Ascending aorta (tissue), 2 donors: ENCODE data around the gene ATP8A1. TPM values are rescaled to one million over a fixed set of nuclear protein-coding genes. Genes with fewer than 3 reads are reported as not detected.
"Not testable (repeated sequence)": the region's sequence is repeated elsewhere in the genome, so short reads cannot be mapped to it uniquely, and the experiment has no call there.

Source experiments
- DNase-seq, 2 donors: peaks; one replicate each; pipeline ENCODE4 v3.0.0-alpha.2; 2019; ENCODE audit warnings: low spot score in 2 of 2
- H3K27ac ChIP-seq, 2 donors: fragments of 200-600 bp; sonication (generic); one replicate each; pipeline ENCODE4 v1.5.1; 2016 to 2017; ENCODE audit warnings: mild to moderate bottlenecking in 1 of 2
- H3K27me3 ChIP-seq: fragments of 200-600 bp; sonication (generic); one replicate; pipeline ENCODE4 v1.5.1; 2017
- H3K36me3 ChIP-seq, 2 donors: fragments of 200-600 bp; sonication (generic); one replicate each; pipeline ENCODE4 v1.5.1; 2016
- H3K4me1 ChIP-seq, 2 donors: fragments of 200-600 bp; sonication (generic); one replicate each; pipeline ENCODE4 v1.5.1; 2016 to 2017; ENCODE audit warnings: mild to moderate bottlenecking in 1 of 2
- H3K4me3 ChIP-seq, 2 donors: fragments of 200-600 bp; sonication (generic); one replicate each; pipeline ENCODE4 v1.5.1; 2016 to 2017; ENCODE audit warnings: mild to moderate bottlenecking in 1 of 2
- H3K9me3 ChIP-seq, 2 donors: fragments of 200-600 bp; sonication (generic); one replicate each; pipeline ENCODE4 v1.5.1; 2016
- CTCF ChIP-seq, 3 experiments: fragments of 200-600 bp in 2 of 3; fragments of 450-650 bp in 1 of 3; sonication (generic) in 2 of 3; IDR thresholded peaks; one replicate each; pipeline ENCODE4 v1.5.1; 2016 to 2019; ENCODE audit warnings: antibody characterized with exemption in 3 of 3, mild to moderate bottlenecking in 1 of 3, moderate library complexity in 1 of 3
- intact Hi-C: fragments of 100-400 bp; cut with DNase I; formaldehyde crosslinking; loops from one replicate; pipeline ENCODE4 v1.15.1; 2023
- total RNA-seq: library from RNA; depleted of rRNA; stranded (reverse); fragments of >200 nt; gene quantifications from one replicate; pipeline ENCODE4 v1.1.0, GENCODE V29; 2016

The ATP8A1 gene
- total RNA-seq, 1 donor from 2014 or later = 11.4 TPM

GRCh38 chr4:42381666-42382065 lies 275.2 kb downstream of the ATP8A1 start:
- no peaks in the 10 kb centered on the region for H3K36me3 ChIP-seq
- H3K27ac ChIP-seq = no peak overlapping the region
- no peaks in the 10 kb centered on the region for H3K27me3 ChIP-seq
- no peak for DNase-seq
- TF ChIP-seq CTCF (IDR thresholded peaks at IDR 0.05) = no peak
- H3K4me1 ChIP-seq = no peaks in the 10 kb centered on the region
- intact Hi-C loops = no loop called here
- no peak overlapping the region for H3K4me3 ChIP-seq
- no peaks in the 10 kb centered on the region for H3K9me3 ChIP-seq

GRCh38 chr4:42377497-42377896 lies 279.4 kb downstream of the ATP8A1 start:
- Histone ChIP-seq H3K36me3 (no peaks in the 10 kb centered on the region), H3K27ac (no peak overlapping the region), H3K9me3 (no peaks in the 10 kb centered on the region), H3K27me3 (no peaks in the 10 kb centered on the region), H3K4me3 (no peak overlapping the region), H3K4me1 (no peaks in the 10 kb centered on the region)
- intact Hi-C loops = no loop called here
- DNase-seq = no peak
- TF ChIP-seq CTCF (IDR thresholded peaks at IDR 0.05) = no peak

- H3K4me1 ChIP-seq, H3K36me3 ChIP-seq, H3K9me3 ChIP-seq, DNase-seq, H3K27ac ChIP-seq, H3K4me3 ChIP-seq, H3K27me3 ChIP-seq: not testable (repeated sequence)
- intact Hi-C loops = loop anchor here (5.0 kb wide), 1 partner anchor 90 kb away; no protein-coding TSS in a partner anchor
Observed at GRCh38 chr4:42372303-42372702, 284.6 kb downstream of the ATP8A1 start.

DNA sequence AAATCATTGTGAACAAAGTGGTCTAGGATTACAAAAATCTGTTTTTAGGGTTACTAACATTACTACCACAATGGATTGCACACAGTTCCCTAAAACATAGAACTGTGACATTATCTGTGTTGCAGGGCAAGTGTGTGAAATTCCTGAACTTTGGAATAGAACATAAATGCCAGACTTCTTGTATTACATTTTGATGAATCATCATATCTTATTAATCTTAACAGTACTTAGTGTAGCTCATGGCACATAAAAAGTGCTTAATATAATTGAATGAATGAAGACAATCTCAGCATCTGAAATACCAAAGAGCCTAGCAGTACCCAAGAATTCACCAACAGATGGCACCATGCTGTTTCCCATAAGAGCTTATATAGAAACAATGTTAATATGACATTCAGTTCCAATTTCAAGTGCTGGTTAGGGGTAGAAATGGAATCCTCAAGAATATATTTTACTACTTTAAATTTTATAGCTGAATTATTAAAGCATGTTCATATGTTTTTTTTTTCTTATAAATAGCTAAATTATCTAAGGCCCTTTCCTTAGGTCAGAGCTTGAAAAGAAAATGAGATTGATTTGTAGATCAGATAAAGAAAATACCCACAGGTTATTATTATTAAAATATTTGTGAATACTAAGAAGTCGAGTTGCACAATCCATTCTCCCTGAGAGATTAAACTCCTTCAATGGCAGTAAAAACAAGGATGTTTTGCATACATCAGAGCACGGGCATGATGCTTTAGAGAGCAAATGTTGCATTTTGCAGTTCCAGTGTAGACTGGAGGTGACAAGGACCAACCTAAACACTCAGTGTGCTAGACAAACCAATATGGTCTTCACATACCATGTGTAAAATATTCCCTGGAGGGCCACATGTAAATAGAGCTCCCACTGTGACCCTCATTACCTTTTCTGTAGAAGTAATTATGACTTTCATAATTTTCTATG lies 285.3 kb downstream of the ATP8A1 start:
- Histone ChIP-seq H3K36me3 (no peaks in the 10 kb centered on the region), H3K4me1 (no peaks in the 10 kb centered on the region), H3K27me3 (no peaks in the 10 kb centered on the region), H3K27ac (no peak overlapping the region), H3K4me3 (no peak overlapping the region), H3K9me3 (no peaks in the 10 kb centered on the region)
- intact Hi-C loops = loop anchor here (1.0 to 5.0 kb wide), 2 partner anchors 89 to 149 kb away; no protein-coding TSS in a partner anchor
- no peak for DNase-seq
- peak; percentile 16 to 56 (median 30) for TF ChIP-seq CTCF (IDR thresholded peaks at IDR 0.05)

DNA sequence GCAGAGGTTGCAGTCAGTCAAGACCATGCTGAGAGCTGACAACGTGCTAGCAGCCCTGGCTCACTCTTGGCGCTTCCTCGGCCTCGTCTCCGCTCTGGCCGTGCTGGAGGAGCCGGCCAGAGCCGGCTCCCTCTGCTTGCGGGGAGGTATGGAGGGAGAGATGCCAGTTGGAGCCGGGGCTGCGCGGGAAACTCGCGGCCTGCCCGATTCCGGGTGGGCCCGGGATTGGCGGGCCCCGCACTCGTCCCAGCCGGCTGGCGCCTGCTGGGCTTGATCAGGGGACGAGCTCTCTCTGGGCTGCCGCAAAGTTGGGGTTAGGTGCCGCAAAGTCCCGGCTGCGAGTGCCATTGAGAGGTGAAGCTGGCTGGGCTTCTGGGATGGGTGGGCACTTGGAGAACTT lies 287.4 kb downstream of the ATP8A1 start:
- Histone ChIP-seq H3K4me1 (no peaks in the 10 kb centered on the region), H3K27me3 (no peaks in the 10 kb centered on the region), H3K27ac (no peak overlapping the region), H3K9me3 (no peaks in the 10 kb centered on the region), H3K36me3 (no peaks in the 10 kb centered on the region), H3K4me3 (no peak overlapping the region)
- intact Hi-C loops = no loop called here
- no peak for TF ChIP-seq CTCF (IDR thresholded peaks at IDR 0.05)
- no peak for DNase-seq

DNA sequence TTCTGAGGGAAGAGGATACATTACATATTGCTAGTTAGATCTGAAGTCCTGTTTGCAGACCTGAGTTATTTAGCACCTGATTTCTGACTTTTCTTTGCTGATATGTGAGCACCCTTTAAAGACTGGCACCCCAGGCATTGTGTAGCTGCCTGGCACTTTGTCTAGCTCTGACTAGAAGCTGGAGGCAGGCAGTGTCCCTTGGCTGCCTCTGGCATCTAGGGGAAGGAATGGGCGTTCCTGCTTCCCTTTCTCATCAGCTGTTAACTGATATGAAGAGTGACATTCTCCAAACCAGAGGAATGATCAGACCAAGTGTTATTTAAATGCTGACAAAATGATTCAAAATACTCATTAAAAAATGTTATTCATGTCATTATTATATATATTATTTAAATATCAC lies 289.9 kb downstream of the ATP8A1 start:
- no peak overlapping the region for H3K4me3 ChIP-seq
- H3K27ac ChIP-seq = no peak overlapping the region
- H3K36me3 ChIP-seq = no peaks in the 10 kb centered on the region
- H3K9me3 ChIP-seq = no peaks in the 10 kb centered on the region
- intact Hi-C loops = no loop called here
- no peak for DNase-seq
- H3K4me1 ChIP-seq = no peaks in the 10 kb centered on the region
- TF ChIP-seq CTCF (IDR thresholded peaks at IDR 0.05) = no peak
- no peaks in the 10 kb centered on the region for H3K27me3 ChIP-seq
